Thyroid gland (tissue), 4 donors: ENCODE measurements around the gene CAMSAP2. TPM values are rescaled to one million over a fixed set of nuclear protein-coding genes. Genes with fewer than 3 reads are reported as not detected.
"Not testable (repeated sequence)": the region's sequence is repeated elsewhere in the genome, so short reads cannot be mapped to it uniquely, and the experiment has no call there.

Experiments used
- DNase-seq, 2 donors: peaks; one replicate each; pipeline ENCODE4 v3.0.0-alpha.2; 2019
- H3K27ac ChIP-seq, 3 donors: fragments of 200-600 bp; sonication (generic); 1 replicate in 2 of 3; 2 replicates in 1 of 3; pipeline ENCODE4 v1.5.1; 2016 to 2019; ENCODE audit warnings: mild to moderate bottlenecking in 1 of 3, moderate library complexity in 1 of 3
- H3K27me3 ChIP-seq: fragments of 200-600 bp; sonication (generic); one replicate; pipeline ENCODE4 v1.5.1; 2019
- H3K36me3 ChIP-seq, 2 donors: fragments of 200-600 bp; sonication (generic); one replicate each; pipeline ENCODE4 v1.5.1; 2016 to 2019
- H3K4me1 ChIP-seq, 2 donors: fragments of 200-600 bp; sonication (generic); one replicate each; pipeline ENCODE4 v1.5.1; 2017 to 2019
- H3K4me3 ChIP-seq, 3 donors: fragments of 200-600 bp; sonication (generic); replicated peaks in 1 of 3; 1 replicate in 2 of 3; 2 replicates in 1 of 3; pipeline ENCODE4 v1.5.1; 2016; ENCODE audit warnings: mild to moderate bottlenecking in 1 of 3
- H3K9me3 ChIP-seq: fragments of 200-600 bp; sonication (generic); one replicate; pipeline ENCODE4 v1.5.1; 2017
- CTCF ChIP-seq, 6 experiments: fragments of 200-600 bp in 3 of 6; fragments of 450-650 bp in 3 of 6; sonication (generic) in 3 of 6; IDR thresholded peaks; one replicate each; pipeline ENCODE4 v1.5.1; 2016 to 2019; ENCODE audit warnings: antibody characterized with exemption in 6 of 6, mild to moderate bottlenecking in 2 of 6, inconsistent platforms in 1 of 6, moderate library complexity in 1 of 6
- POLR2A ChIP-seq, 2 donors: fragments of 450-650 bp; IDR thresholded peaks; one replicate each; pipeline ENCODE4 v1.6.1; 2017; ENCODE audit warnings: antibody characterized with exemption in 2 of 2, mild to moderate bottlenecking in 2 of 2, moderate library complexity in 1 of 2
- whole genome bisulfite sequencing, 2 donors: methylation state at CpG; one replicate each; pipeline ENCODE4 v1.1.5; 2017; 5-methylcytosine and 5-hydroxymethylcytosine counted together
- intact Hi-C: fragments of 100-400 bp; cut with DNase I; formaldehyde crosslinking; loops from one replicate; pipeline ENCODE4 v1.15.1; 2023
- total RNA-seq, 4 donors: library from RNA; depleted of rRNA; stranded (reverse); fragments of >200 nt; gene quantifications; one replicate each; pipeline ENCODE4 v1.2.3, GENCODE V29; 2016

Gene CAMSAP2
- total RNA-seq, 4 donors from 2014 or later, result 36.3 to 53.5 (median 41.8) TPM

- intact Hi-C loops, result no loop called here
- Histone ChIP-seq H3K27ac (peak overlapping the region; percentile 67 to 80 (median 78)), H3K4me1 (peaks cover 16 to 28% of the 10 kb centered on the region in 2 donors), H3K36me3 (no peaks in the 10 kb centered on the region), H3K4me3 (no peak overlapping the region), H3K9me3 (no peaks in the 10 kb centered on the region), H3K27me3 (no peaks in the 10 kb centered on the region)
- 8 to 16% methylated on average over 5 of the region's 5 CpGs for WGBS, 2 donors
- DNase-seq, result peak in 1 of 2 donors; percentile 12
- TF ChIP-seq CTCF (IDR thresholded peaks at IDR 0.05) (peak in 1 of 6 experiments; percentile 8), POLR2A (IDR thresholded peaks at IDR 0.05) (no peak)
These were observed 42.1 kb downstream of the CAMSAP2 start for GRCh38 chr1:200780545-200781369.

- Histone ChIP-seq H3K9me3 (no peaks in the 10 kb centered on the region), H3K36me3 (no peaks in the 10 kb centered on the region), H3K27me3 (no peaks in the 10 kb centered on the region), H3K4me3 (no peak overlapping the region), H3K4me1 (peaks cover 9 to 15% of the 10 kb centered on the region in 2 donors), H3K27ac (no peak overlapping the region)
- TF ChIP-seq CTCF (IDR thresholded peaks at IDR 0.05), result no peak
- no peak for TF ChIP-seq POLR2A (IDR thresholded peaks at IDR 0.05)
- intact Hi-C loops, result no loop called here
- DNase-seq, result no peak
- WGBS, 2 donors, result 97 to 98% methylated on average over 6 of the region's 6 CpGs
These were observed 45.2 kb downstream of the CAMSAP2 start for GRCh38 chr1:200783926-200784325.

GRCh38 chr1:200784576-200784975 is 45.9 kb downstream of the CAMSAP2 start:
- Histone ChIP-seq H3K4me1 (peaks cover 9 to 15% of the 10 kb centered on the region in 2 donors), H3K9me3 (no peaks in the 10 kb centered on the region), H3K36me3 (no peaks in the 10 kb centered on the region), H3K4me3 (no peak overlapping the region), H3K27ac (no peak overlapping the region), H3K27me3 (no peaks in the 10 kb centered on the region)
- no peak for DNase-seq
- WGBS, 2 donors, result 95 to 97% methylated on average over 4 of the region's 4 CpGs
- TF ChIP-seq POLR2A (IDR thresholded peaks at IDR 0.05), result no peak
- no peak for TF ChIP-seq CTCF (IDR thresholded peaks at IDR 0.05)
- intact Hi-C loops, result no loop called here

- Histone ChIP-seq H3K4me3 (no peak overlapping the region), H3K36me3 (no peaks in the 10 kb centered on the region), H3K27ac (no peak overlapping the region), H3K4me1 (no peaks in the 10 kb centered on the region), H3K27me3 (no peaks in the 10 kb centered on the region), H3K9me3 (no peaks in the 10 kb centered on the region)
- 83 to 87% methylated on average over 4 of the region's 4 CpGs for WGBS, 2 donors
- peak in 1 of 2 donors; percentile 22 for DNase-seq
- intact Hi-C loops, result no loop called here
- TF ChIP-seq POLR2A (IDR thresholded peaks at IDR 0.05) (no peak), CTCF (IDR thresholded peaks at IDR 0.05) (no peak)
These were observed 48.1 kb downstream of the CAMSAP2 start for GRCh38 chr1:200786788-200787187.

- no peak for DNase-seq
- Histone ChIP-seq H3K4me1 (no peaks in the 10 kb centered on the region), H3K36me3 (no peaks in the 10 kb centered on the region), H3K4me3 (no peak overlapping the region), H3K9me3 (no peaks in the 10 kb centered on the region), H3K27me3 (no peaks in the 10 kb centered on the region), H3K27ac (no peak overlapping the region)
- TF ChIP-seq CTCF (IDR thresholded peaks at IDR 0.05) (no peak), POLR2A (IDR thresholded peaks at IDR 0.05) (no peak)
- 91 to 98% methylated on average over 1 of the region's 1 CpG for whole genome bisulfite sequencing, 2 donors
- intact Hi-C loops, result no loop called here
These were observed 49.2 kb downstream of the CAMSAP2 start for GRCh38 chr1:200787896-200788387.

- not testable (repeated sequence) for H3K27ac ChIP-seq, H3K36me3 ChIP-seq, H3K27me3 ChIP-seq, H3K4me3 ChIP-seq, H3K9me3 ChIP-seq, DNase-seq
- WGBS, 2 donors, result 93 to 96% methylated on average over 6 of the region's 6 CpGs
- H3K4me1 ChIP-seq, result peaks cover 15 to 20% of the 10 kb centered on the region in 2 donors
- intact Hi-C loops, result loop anchor here (10.0 kb wide), 1 partner anchor 46 kb away; no protein-coding TSS in a partner anchor
These were observed 52.3 kb downstream of the CAMSAP2 start for GRCh38 chr1:200791012-200791411.
